Hair follicle dermal papilla cell (primary cell): Measurements from ENCODE around the gene ENTPD2. TPM values are rescaled to one million over a fixed set of nuclear protein-coding genes. Genes with fewer than 3 reads are reported as not detected.

Experiments
- small RNA-seq: library from RNA; depleted of rRNA; stranded (forward); fragments of <200 nt; gene quantifications from one replicate; pipeline ENCODE3, GENCODE V24; 2012
- total RNA-seq: library from RNA; depleted of rRNA; stranded (reverse); fragments of >200 nt; gene quantifications from 2 replicates; pipeline ENCODE4 v1.2.3, GENCODE V29; 2012

Gene ENTPD2
- not detected in 2 replicates for total RNA-seq

GRCh38 chr9:137053944-137054931, at the start of gene ENTPD2:
Gene ENTPD2, minus strand, starts transcription at chr9:137054061. Its CDS starts 64 bp downstream, at chr9:137053997.

GRCh38 chr9:137086531-137087408, 32.9 kb upstream of the ENTPD2 start, which contains the start of gene MAN1B1:
Gene MAN1B1, plus strand, starts transcription at chr9:137086985. Its CDS starts 15 bp downstream, at chr9:137087000.

DNA sequence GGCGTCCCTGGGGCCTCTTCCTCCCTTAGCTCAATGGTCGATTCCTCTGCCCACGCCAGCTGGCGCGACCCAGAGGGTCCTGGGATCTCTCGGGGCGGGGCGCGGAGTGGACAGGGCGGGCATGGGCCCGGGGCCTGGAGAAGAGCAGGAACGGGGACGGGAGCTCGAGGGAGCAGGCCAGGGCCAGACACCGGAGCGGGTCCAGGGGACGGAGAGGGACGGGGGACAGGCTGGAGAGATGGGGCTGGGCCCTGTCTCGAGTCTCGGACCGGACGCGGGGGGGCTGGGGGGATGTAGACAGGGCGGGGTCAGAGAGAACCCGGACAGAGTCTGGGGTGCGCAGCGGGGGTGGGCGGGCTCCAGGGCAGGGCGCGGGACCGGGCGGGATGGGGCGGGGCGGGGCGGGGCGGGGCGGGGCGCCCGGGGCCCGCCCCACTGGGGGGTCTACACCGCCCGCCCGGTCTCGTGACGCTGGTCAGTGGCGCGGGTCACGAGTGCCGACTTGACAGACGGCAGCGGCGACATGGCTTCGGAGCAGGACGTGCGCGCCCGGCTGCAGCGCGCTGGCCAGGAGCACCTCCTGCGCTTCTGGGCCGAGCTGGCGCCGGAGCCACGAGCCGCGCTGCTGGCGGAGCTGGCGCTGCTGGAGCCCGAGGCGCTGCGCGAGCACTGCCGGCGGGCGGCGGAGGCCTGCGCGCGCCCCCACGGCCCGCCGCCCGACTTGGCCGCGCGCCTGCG, 23.3 kb upstream of the ENTPD2 start, which contains the start of gene UAP1L1:
Gene UAP1L1, plus strand, starts transcription at position 508 of the 738 bp plus-strand sequence. Its CDS starts 16 bp downstream, at position 524.

GRCh38 chr9:137070201-137070905, 16.5 kb upstream of the ENTPD2 start, which contains the start of gene SAPCD2:
Gene SAPCD2, minus strand, starts transcription at chr9:137070557. Its CDS starts 97 bp downstream, at chr9:137070460.

GRCh38 chr9:137046088-137046787, 7.6 kb downstream of the ENTPD2 start, which contains the start of gene NPDC1:
Gene NPDC1, minus strand, starts transcription at chr9:137046177. Its CDS starts 188 bp downstream, at chr9:137045989.

DNA sequence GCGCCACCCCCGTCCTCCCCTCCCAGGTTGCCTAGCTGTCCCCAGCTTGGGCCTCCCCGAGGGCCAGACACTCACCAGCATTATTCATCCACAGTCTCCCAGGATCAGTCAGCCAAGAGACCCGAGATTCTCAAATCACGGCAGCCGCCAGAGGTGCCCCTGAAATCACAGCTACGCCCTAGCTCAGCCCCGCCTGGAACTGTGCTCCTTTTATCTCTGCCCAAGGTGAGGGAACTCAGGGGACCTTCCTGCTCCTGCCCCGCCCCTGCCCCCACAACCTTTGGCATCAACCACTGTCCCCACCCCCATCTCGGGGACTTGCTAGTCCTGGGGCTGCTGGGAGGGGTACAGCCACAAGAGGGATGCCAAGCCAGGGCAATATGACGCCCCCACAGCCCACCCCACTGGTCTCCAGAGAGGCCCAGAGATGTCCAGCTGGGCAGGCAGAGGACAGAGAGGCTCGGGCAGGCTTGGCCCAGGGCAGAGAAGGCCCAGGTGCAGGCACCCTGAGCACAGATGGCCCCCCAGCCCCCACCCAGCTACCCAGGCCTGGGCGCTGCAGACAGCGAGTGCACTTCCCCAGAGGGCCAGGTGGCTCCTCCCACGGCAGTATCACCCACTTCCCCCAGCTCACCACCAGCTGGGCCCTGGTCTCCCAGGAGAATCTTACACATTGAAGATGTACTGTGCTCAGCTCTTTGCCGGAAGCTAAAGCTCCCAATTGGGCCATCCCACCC, 21.8 kb downstream of the ENTPD2 start, which contains the start of gene FUT7:
Gene FUT7, minus strand, starts transcription at position 185 of the 737 bp plus-strand sequence. Its CDS starts 97 bp downstream, at position 88.

GRCh38 chr9:137027369-137028262, 26.2 kb downstream of the ENTPD2 start, which contains the start of gene ABCA2:
Gene ABCA2, minus strand, starts transcription at chr9:137028237. Its CDS starts 97 bp downstream, at chr9:137028140.

Small RNA genes within 50 kb of the gene (small RNA-seq; reads per million reads assigned to genes)
- not detected for gene RF00153

Other genes starting within 250 kb of the ENTPD2 start
- 83.5 and 85.7 TPM in 2 replicates for gene RABL6, start 246.1 kb downstream of the ENTPD2 start, total RNA-seq
- 0.85 and 0.97 TPM in 2 replicates for gene AJM1, start 211.6 kb downstream of the ENTPD2 start, total RNA-seq
- gene PHPT1, start 204.7 kb downstream of the ENTPD2 start, total RNA-seq: 49.8 and 55.1 TPM in 2 replicates
- gene MAMDC4, start 201.7 kb downstream of the ENTPD2 start, total RNA-seq: 1.1 and 1.9 TPM in 2 replicates
- gene EDF1, start 187.8 kb downstream of the ENTPD2 start, total RNA-seq: 119 and 175 TPM in 2 replicates
- gene TRAF2, start 167.5 kb downstream of the ENTPD2 start, total RNA-seq: 6.6 and 6.8 TPM in 2 replicates
- gene FBXW5, start 109.3 kb downstream of the ENTPD2 start, total RNA-seq: 133 and 152 TPM in 2 replicates
- 1.1 TPM in 1 of 2 replicates, not detected in the other for gene C8G, start 108.8 kb downstream of the ENTPD2 start, total RNA-seq
- 0.24 TPM in 1 of 2 replicates, not detected in the other for gene LCN12, start 101.8 kb downstream of the ENTPD2 start, total RNA-seq
- gene PTGDS, start 76.6 kb downstream of the ENTPD2 start, total RNA-seq: 16.9 and 20.2 TPM in 2 replicates
- 2.4 and 3.5 TPM in 2 replicates for gene LCNL1, start 71.1 kb downstream of the ENTPD2 start, total RNA-seq
- gene PAXX, start 61.6 kb downstream of the ENTPD2 start, total RNA-seq: 7.3 and 8.5 TPM in 2 replicates
- 0.32 and 2.4 TPM in 2 replicates for gene CLIC3, start 57.5 kb downstream of the ENTPD2 start, total RNA-seq
- gene ABCA2, start 25.8 kb downstream of the ENTPD2 start, total RNA-seq: 11.9 and 15.1 TPM in 2 replicates
- not detected in 2 replicates for gene FUT7, start 22.0 kb downstream of the ENTPD2 start, total RNA-seq
- gene NPDC1, start 7.9 kb downstream of the ENTPD2 start, total RNA-seq: 4.7 and 6.9 TPM in 2 replicates
- 1.6 and 1.8 TPM in 2 replicates for gene SAPCD2, start 16.5 kb upstream of the ENTPD2 start, total RNA-seq
- 32.5 and 40.4 TPM in 2 replicates for gene UAP1L1, start 23.5 kb upstream of the ENTPD2 start, total RNA-seq
- gene MAN1B1, start 32.9 kb upstream of the ENTPD2 start, total RNA-seq: 81.1 and 82.9 TPM in 2 replicates
- gene DPP7, start 60.7 kb upstream of the ENTPD2 start, total RNA-seq: 68.4 and 81.5 TPM in 2 replicates
- gene GRIN1, start 85.1 kb upstream of the ENTPD2 start, total RNA-seq: 0.12 TPM in 1 of 2 replicates, not detected in the other
- gene LRRC26, start 116.0 kb upstream of the ENTPD2 start, total RNA-seq: not detected in 2 replicates
- not detected in 2 replicates for gene TMEM210, start 118.0 kb upstream of the ENTPD2 start, total RNA-seq
- gene ANAPC2, start 134.5 kb upstream of the ENTPD2 start, total RNA-seq: 23.5 and 23.8 TPM in 2 replicates
- 46.1 and 55.9 TPM in 2 replicates for gene SSNA1, start 134.6 kb upstream of the ENTPD2 start, total RNA-seq
- 8.9 and 9.4 TPM in 2 replicates for gene TPRN, start 146.7 kb upstream of the ENTPD2 start, total RNA-seq
- 32.1 and 32.4 TPM in 2 replicates for gene TMEM203, start 151.6 kb upstream of the ENTPD2 start, total RNA-seq
- 5.1 and 6.8 TPM in 2 replicates for gene NDOR1, start 151.6 kb upstream of the ENTPD2 start, total RNA-seq
- gene RNF208, start 168.2 kb upstream of the ENTPD2 start, total RNA-seq: 0.16 and 0.85 TPM in 2 replicates
- 0.32 and 0.73 TPM in 2 replicates for gene CYSRT1, start 171.1 kb upstream of the ENTPD2 start, total RNA-seq
- 0.16 TPM in 1 of 2 replicates, not detected in the other for gene RNF224, start 173.4 kb upstream of the ENTPD2 start, total RNA-seq
- gene SLC34A3, start 176.8 kb upstream of the ENTPD2 start, total RNA-seq: under 0.01 TPM in 1 of 2 replicates, not detected in the other
- gene TUBB4B, start 187.2 kb upstream of the ENTPD2 start, total RNA-seq: 123 and 132 TPM in 2 replicates
- not detected in 2 replicates for gene STPG3, start 197.2 kb upstream of the ENTPD2 start, total RNA-seq
- 56.8 and 59.1 TPM in 2 replicates for gene NELFB, start 201.3 kb upstream of the ENTPD2 start, total RNA-seq
- gene TOR4A, start 223.7 kb upstream of the ENTPD2 start, total RNA-seq: 4.9 and 6.8 TPM in 2 replicates
- not detected in 2 replicates for gene NRARP, start 248.2 kb upstream of the ENTPD2 start, total RNA-seq